Kidney (tissue), 22 donors: Measurements from ENCODE around the gene FBLN5. TPM values are rescaled to one million over a fixed set of nuclear protein-coding genes. Genes with fewer than 3 reads are reported as not detected.

Experiments used
- DNase-seq, 5 donors: peaks; one replicate each; pipeline ENCODE4 v3.0.0-alpha.2; 2013 to 2020
- FAIRE-seq: peaks from 2 replicates; lab custom pipeline; 2012; peaks lifted over from hg19 to GRCh38; lab: Jason Lieb, UNC
- H3K27ac ChIP-seq, 2 donors: one replicate each; pipeline ENCODE4 v1.7.0; 2013; ENCODE audit warnings: low read depth in 2 of 2, low read length in 2 of 2, inconsistent platforms in 1 of 2
- H3K27me3 ChIP-seq: one replicate; pipeline ENCODE4 v1.7.1; 2013; ENCODE audit warnings: low read length, inconsistent platforms; ENCODE audit not compliant: control insufficient read depth, insufficient read depth
- H3K36me3 ChIP-seq, 3 donors: one replicate each; pipeline versions ENCODE4 v1.7.0 to v1.7.1; 2013; ENCODE audit warnings: low read length in 3 of 3, control low read depth in 1 of 3, inconsistent platforms in 1 of 3; ENCODE audit not compliant: insufficient read depth in 3 of 3, control insufficient read depth in 2 of 3
- H3K4me1 ChIP-seq, 3 donors: one replicate each; pipeline versions ENCODE4 v1.7.0 to v1.7.1; 2013; ENCODE audit warnings: low read length in 3 of 3, inconsistent platforms in 1 of 3, low read depth in 1 of 3; ENCODE audit not compliant: control insufficient read depth in 2 of 3, insufficient read depth in 2 of 3
- H3K4me3 ChIP-seq, 3 donors: one replicate each; pipeline versions ENCODE4 v1.7.0 to v1.8.1; 2013; ENCODE audit warnings: low read length in 3 of 3, control low read depth in 1 of 3, inconsistent platforms in 1 of 3
- H3K9ac ChIP-seq, 3 donors: one replicate each; pipeline versions ENCODE4 v1.7.0 to v1.7.1; 2013; ENCODE audit warnings: low read length in 3 of 3, control low read depth in 1 of 3, inconsistent platforms in 1 of 3
- H3K9me3 ChIP-seq, 3 donors: one replicate each; pipeline versions ENCODE4 v1.7.0 to v1.7.1; 2013; ENCODE audit warnings: low read length in 3 of 3, control low read depth in 1 of 3, inconsistent platforms in 1 of 3; ENCODE audit not compliant: control insufficient read depth in 2 of 3, insufficient read depth in 1 of 3
- CTCF ChIP-seq: IDR thresholded peaks from 3 replicates; pipeline ENCODE4 v1.5.1; 2012; ENCODE audit warnings: mild to moderate bottlenecking, moderate library complexity, borderline replicate concordance; ENCODE audit not compliant: insufficient read depth; ENCODE audit errors: extremely low read depth
- intact Hi-C: fragments of 100-400 bp; cut with DNase I; formaldehyde crosslinking; loops from one replicate; pipeline ENCODE4 v1.11.1; 2022
- long read RNA-seq, 10 donors: library from polyadenylated mRNA in 1 of 10; unstranded in 1 of 10; transcript quantifications; one replicate each; pipeline ENCODE4 v2.0.0 and lab custom pipeline, GENCODE V29; 2021 to 2026
- polyA plus RNA-seq: library from polyadenylated mRNA; stranded (reverse); fragments of 350-450 nt; fragmentation: Illumina TruSeq; extraction: RNeasy Lipid Tissue Mini Kit (QIAGEN cat#74804); gene quantifications from one replicate; pipeline ENCODE4 v1.2.3, GENCODE V29; 2014; ENCODE audit warnings: low read depth, low replicate concordance; ENCODE audit not compliant: insufficient read depth
- total RNA-seq: library from RNA; stranded (reverse); fragmentation: NEBNext Ultra II Directional; extraction: Animal tissue kit (Norgen Biotek cat#: 25700); gene quantifications from one replicate; pipeline ENCODE4 v1.2.1, GENCODE V29; 2021
- donor health status: control.
- donor health status: control.
- donor health status: control.
- donor health status: control.
- donor health status: control.
- donor health status: DM: yes; HTN: yes; CAD: no.
- donor health status: Normal renal cell carcinoma (clear cell type).

Gene FBLN5, protein sequence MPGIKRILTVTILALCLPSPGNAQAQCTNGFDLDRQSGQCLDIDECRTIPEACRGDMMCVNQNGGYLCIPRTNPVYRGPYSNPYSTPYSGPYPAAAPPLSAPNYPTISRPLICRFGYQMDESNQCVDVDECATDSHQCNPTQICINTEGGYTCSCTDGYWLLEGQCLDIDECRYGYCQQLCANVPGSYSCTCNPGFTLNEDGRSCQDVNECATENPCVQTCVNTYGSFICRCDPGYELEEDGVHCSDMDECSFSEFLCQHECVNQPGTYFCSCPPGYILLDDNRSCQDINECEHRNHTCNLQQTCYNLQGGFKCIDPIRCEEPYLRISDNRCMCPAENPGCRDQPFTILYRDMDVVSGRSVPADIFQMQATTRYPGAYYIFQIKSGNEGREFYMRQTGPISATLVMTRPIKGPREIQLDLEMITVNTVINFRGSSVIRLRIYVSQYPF
- total RNA-seq (99.0 TPM), polyA plus RNA-seq (75.2 TPM)
- long read RNA-seq, donor 1, transcript FBLN5-202 (11 exons, 2,123 nt) = major isoform, 14 of 69 reads
- long read RNA-seq, donor 1, partial matches to known transcripts = 54 of 69 reads
- long read RNA-seq, donor 1, other reads (novel, unspliced or antisense) = 0 of 69 reads
- long read RNA-seq, donor 2, transcript FBLN5-202 (11 exons, 2,123 nt) = major isoform, 17 of 48 reads
- long read RNA-seq, donor 2, partial matches to known transcripts = 31 of 48 reads
- long read RNA-seq, donor 2, other reads (novel, unspliced or antisense) = 0 of 48 reads
- long read RNA-seq, donor 3, transcript FBLN5-202 (11 exons, 2,123 nt) = major isoform, 28 of 56 reads
- long read RNA-seq, donor 3, partial matches to known transcripts = 28 of 56 reads
- long read RNA-seq, donor 3, other reads (novel, unspliced or antisense) = 0 of 56 reads
- long read RNA-seq, donor 4, transcript FBLN5-202 (11 exons, 2,123 nt) = major isoform, 17 of 27 reads
- long read RNA-seq, donor 4, partial matches to known transcripts = 9 of 27 reads
- long read RNA-seq, donor 4, other reads (novel, unspliced or antisense) = 0 of 27 reads
- long read RNA-seq, donor 5, partial matches to known transcripts = 0 of 1 reads
- long read RNA-seq, donor 5, other reads (novel, unspliced or antisense) = 0 of 1 reads
- long read RNA-seq, donor 6, transcript FBLN5-202 (11 exons, 2,123 nt) = major isoform, 6 of 22 reads
- long read RNA-seq, donor 6, partial matches to known transcripts = 16 of 22 reads
- long read RNA-seq, donor 6, other reads (novel, unspliced or antisense) = 0 of 22 reads
- long read RNA-seq, donor 7, transcript FBLN5-202 (11 exons, 2,123 nt) = major isoform, 13 of 40 reads
- long read RNA-seq, donor 7, partial matches to known transcripts = 22 of 40 reads
- long read RNA-seq, donor 7, other reads (novel, unspliced or antisense) = 4 of 40 reads
- long read RNA-seq, donor 8, transcript FBLN5-202 (11 exons, 2,123 nt) = major isoform, 8 of 36 reads
- long read RNA-seq, donor 8, partial matches to known transcripts = 27 of 36 reads
- long read RNA-seq, donor 8, other reads (novel, unspliced or antisense) = 0 of 36 reads
- long read RNA-seq, donor 9, transcript FBLN5-202 (11 exons, 2,123 nt) = major isoform, 6 of 26 reads
- long read RNA-seq, donor 9, partial matches to known transcripts = 20 of 26 reads
- long read RNA-seq, donor 9, other reads (novel, unspliced or antisense) = 0 of 26 reads
- long read RNA-seq, donor 10, transcript FBLN5-202 (11 exons, 2,123 nt) = major isoform, 16 of 90 reads
- long read RNA-seq, donor 10, partial matches to known transcripts = 74 of 90 reads
- long read RNA-seq, donor 10, other reads (novel, unspliced or antisense) = 0 of 90 reads

DNA sequence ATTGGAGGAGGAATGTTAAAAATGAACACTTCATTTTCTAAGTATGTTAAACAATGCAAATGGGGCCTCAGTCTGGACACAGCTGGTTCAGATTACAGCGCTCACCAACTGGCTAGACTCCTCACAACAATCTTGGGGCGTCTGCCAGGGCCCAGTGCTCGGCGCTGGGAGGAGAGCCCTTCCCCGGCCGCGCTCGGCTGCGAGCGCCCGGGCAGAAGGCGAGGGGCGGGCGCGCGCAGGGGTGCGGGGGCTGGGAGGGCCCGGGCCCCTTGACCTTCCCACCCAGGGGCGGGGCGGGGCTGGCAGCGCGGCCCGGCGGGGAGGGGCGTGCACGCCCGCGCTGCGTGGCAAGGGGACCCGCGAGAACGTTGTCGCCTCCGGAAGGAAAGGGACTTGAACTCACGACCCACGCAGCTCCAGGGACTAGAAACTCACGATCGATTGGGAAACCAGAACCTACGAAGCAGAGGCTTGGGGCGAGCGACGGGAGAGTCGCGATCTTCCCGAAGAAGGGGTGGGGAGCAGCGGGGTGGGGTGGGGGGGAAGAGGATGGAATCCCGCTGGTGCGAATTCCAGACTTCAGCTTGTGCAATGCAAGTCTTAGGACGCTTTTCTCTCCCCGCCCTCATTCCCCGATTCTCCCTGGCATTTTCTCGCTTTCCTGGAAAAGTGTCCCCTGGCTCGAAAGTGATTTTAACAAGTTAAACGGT, at the start of gene FBLN5:
FBLN5 (minus strand) TSS at position 220 of the 710 bp plus-strand sequence. CDS start 465 bp downstream, outside the sequence.
- peak within 1 kb of the TSS; percentile 74 to 81 (median 81) for H3K4me3 ChIP-seq
- intact Hi-C loops = no loop called here
- no peaks in the 10 kb centered on the region for H3K27me3 ChIP-seq
- no peak for FAIRE-seq
- H3K9me3 ChIP-seq = no peaks in the 10 kb centered on the region
- no peaks in the 10 kb centered on the region for H3K36me3 ChIP-seq
- peak; percentile 64 to 93 (median 80) for DNase-seq
- H3K27ac ChIP-seq = peak within 1 kb of the TSS in 1 of 2 donors; percentile 36
- H3K4me1 ChIP-seq = peaks cover 2 to 4% (median 3%) of the 10 kb centered on the region in 3 donors
- H3K9ac ChIP-seq = peak within 1 kb of the TSS; percentile 30 to 75 (median 69)
- no peak for TF ChIP-seq CTCF

- intact Hi-C loops = no loop called here
- Histone ChIP-seq H3K27me3 (no peaks in the 10 kb centered on the region), H3K4me1 (peaks cover 0 to 2% (median 0%) of the 10 kb centered on the region in 3 donors), H3K27ac (peak overlapping the region in 1 of 2 donors; percentile 41), H3K36me3 (peaks cover 3 to 14% (median 4%) of the 10 kb centered on the region in 3 donors), H3K9ac (no peak overlapping the region), H3K9me3 (no peaks in the 10 kb centered on the region), H3K4me3 (no peak overlapping the region)
- FAIRE-seq = peak; percentile 97
- DNase-seq = peak in 2 of 5 donors; percentile 66 to 86
- TF ChIP-seq CTCF = peak; percentile 57
These were observed 49.5 kb upstream of the FBLN5 start for GRCh38 chr14:91996948-91997371.
